ENCODE measurements around the gene LSS.

LSS gene

GRCh38 chr21:46228345-46229051, at the start of gene LSS:
LSS (minus strand) TSS chr21:46228774; CDS start chr21:46228745, 29 bp downstream.
- peak; percentile 100 for DNase-seq (ENCODE audit: low spot score)

GRCh38 chr21:46274797-46275390, 46.3 kb upstream of the LSS start:
- DNase-seq (ENCODE audit: low spot score) = no peak

GRCh38 chr21:46273341-46273740, 44.8 kb upstream of the LSS start:
- no peak for DNase-seq (ENCODE audit: low spot score)

- no peak for DNase-seq (ENCODE audit: low spot score)
These were observed 40.9 kb upstream of the LSS start for GRCh38 chr21:46269466-46269865.

GRCh38 chr21:46268371-46268770, 39.8 kb upstream of the LSS start:
- no peak for DNase-seq (ENCODE audit: low spot score)

- DNase-seq (ENCODE audit: low spot score) = no peak
These were observed 38.4 kb upstream of the LSS start for GRCh38 chr21:46266946-46267345.

GRCh38 chr21:46265736-46266525, 37.4 kb upstream of the LSS start:
- DNase-seq (ENCODE audit: low spot score) = no peak

GRCh38 chr21:46264690-46265144, 36.1 kb upstream of the LSS start:
- no peak for DNase-seq (ENCODE audit: low spot score)

GRCh38 chr21:46264046-46264689, 35.6 kb upstream of the LSS start:
- DNase-seq (ENCODE audit: low spot score) = no peak

- DNase-seq (ENCODE audit: low spot score) = no peak
These were observed 28.0 kb upstream of the LSS start for GRCh38 chr21:46256501-46256994.

- DNase-seq (ENCODE audit: low spot score) = no peak
These were observed 27.3 kb upstream of the LSS start for GRCh38 chr21:46255758-46256337.

- no peak for DNase-seq (ENCODE audit: low spot score)
These were observed 26.6 kb upstream of the LSS start for GRCh38 chr21:46255166-46255565.

- no peak for DNase-seq (ENCODE audit: low spot score)
These were observed 25.8 kb upstream of the LSS start for GRCh38 chr21:46254208-46254975.

GRCh38 chr21:46253610-46254124, 25.1 kb upstream of the LSS start:
- no peak for DNase-seq (ENCODE audit: low spot score)

- no peak for DNase-seq (ENCODE audit: low spot score)
These were observed 24.3 kb upstream of the LSS start for GRCh38 chr21:46252840-46253239.

- no peak for DNase-seq (ENCODE audit: low spot score)
These were observed 21.7 kb upstream of the LSS start for GRCh38 chr21:46250146-46250725.

GRCh38 chr21:46248827-46249226, 20.3 kb upstream of the LSS start:
- no peak for DNase-seq (ENCODE audit: low spot score)

- no peak for DNase-seq (ENCODE audit: low spot score)
These were observed 19.8 kb upstream of the LSS start for GRCh38 chr21:46248422-46248782.

GRCh38 chr21:46247699-46248421, 19.3 kb upstream of the LSS start:
- DNase-seq (ENCODE audit: low spot score) = no peak

- no peak for DNase-seq (ENCODE audit: low spot score)
These were observed 17.8 kb upstream of the LSS start for GRCh38 chr21:46246345-46246744.

Measured in GM03348 (cell line).